Germinal center (tissue), 1 donor: ENCODE results near the gene FOXP1.
A peak's percentile ranks its signal among the peaks of the same experiment; 100 is the strongest.

Experiments used
- DNase-seq: peaks from one replicate; pipeline ENCODE4 v3.0.0; 2012; ENCODE audit warnings: mixed read lengths, low spot score

The FOXP1 gene

GRCh38 chr3:71425491-71426071, 157.9 kb downstream of the FOXP1 start:
- no peak for DNase-seq

GRCh38 chr3:71423151-71423906, 160.2 kb downstream of the FOXP1 start:
- no peak for DNase-seq

GRCh38 chr3:71421820-71422566, 161.5 kb downstream of the FOXP1 start:
- peak; percentile 74 for DNase-seq

GRCh38 chr3:71421475-71421819, 162.1 kb downstream of the FOXP1 start:
- DNase-seq = peak; percentile 64

- no peak for DNase-seq
Measured at GRCh38 chr3:71419369-71419768, 164.2 kb downstream of the FOXP1 start.

GRCh38 chr3:71417791-71418190, 165.7 kb downstream of the FOXP1 start:
- no peak for DNase-seq

- peak; percentile 65 for DNase-seq
Measured at GRCh38 chr3:71416876-71417275, 166.7 kb downstream of the FOXP1 start.

- DNase-seq = no peak
Measured at GRCh38 chr3:71415681-71416122, 167.8 kb downstream of the FOXP1 start.

GRCh38 chr3:71414189-71414927, 169.2 kb downstream of the FOXP1 start:
- DNase-seq = no peak

- DNase-seq = no peak
Measured at GRCh38 chr3:71413572-71413971, 170.0 kb downstream of the FOXP1 start.

GRCh38 chr3:71409352-71409751, 174.2 kb downstream of the FOXP1 start:
- no peak for DNase-seq

GRCh38 chr3:71408903-71409302, 174.6 kb downstream of the FOXP1 start:
- DNase-seq = no peak

GRCh38 chr3:71407823-71408222, 175.7 kb downstream of the FOXP1 start:
- DNase-seq = no peak

GRCh38 chr3:71406972-71407810, 176.3 kb downstream of the FOXP1 start:
- no peak for DNase-seq

GRCh38 chr3:71402911-71403310, 180.6 kb downstream of the FOXP1 start:
- no peak for DNase-seq

GRCh38 chr3:71402280-71402679, 181.2 kb downstream of the FOXP1 start:
- DNase-seq = no peak

GRCh38 chr3:71401695-71402231, 181.8 kb downstream of the FOXP1 start:
- DNase-seq = no peak

GRCh38 chr3:71400986-71401451, 182.5 kb downstream of the FOXP1 start:
- no peak for DNase-seq

- DNase-seq = no peak
Measured at GRCh38 chr3:71399478-71399877, 184.1 kb downstream of the FOXP1 start.

GRCh38 chr3:71398157-71398836, 185.2 kb downstream of the FOXP1 start:
- DNase-seq = no peak

GRCh38 chr3:71397726-71398125, 185.8 kb downstream of the FOXP1 start:
- no peak for DNase-seq
